Measurements from ENCODE around the gene KRT25.
"Not testable (repeated sequence)": the region's sequence is repeated elsewhere in the genome, so short reads cannot be mapped to it uniquely, and the experiment has no call there.

KRT25 gene

DNA sequence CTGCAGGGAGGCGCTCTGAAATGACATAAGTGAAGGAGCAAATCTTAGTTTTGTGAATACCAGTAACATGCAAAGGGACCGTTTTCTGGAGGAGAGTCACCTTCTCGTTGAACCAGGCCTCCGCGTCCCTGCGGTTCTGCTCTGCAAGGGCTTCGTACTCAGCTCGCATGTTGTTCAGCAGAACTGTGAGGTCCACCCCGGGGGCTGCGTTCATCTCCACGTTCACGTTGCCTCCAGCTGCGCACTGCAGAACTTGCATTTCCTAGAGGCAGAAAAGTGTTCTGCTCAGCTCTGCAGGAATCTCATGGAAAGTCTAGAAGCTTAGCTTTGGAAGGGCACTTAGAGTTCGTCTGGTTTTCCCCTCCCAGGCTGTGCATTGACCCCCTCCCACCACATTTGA lies 4.1 kb downstream of the KRT25 start:
- DNase-seq = no peak

DNA sequence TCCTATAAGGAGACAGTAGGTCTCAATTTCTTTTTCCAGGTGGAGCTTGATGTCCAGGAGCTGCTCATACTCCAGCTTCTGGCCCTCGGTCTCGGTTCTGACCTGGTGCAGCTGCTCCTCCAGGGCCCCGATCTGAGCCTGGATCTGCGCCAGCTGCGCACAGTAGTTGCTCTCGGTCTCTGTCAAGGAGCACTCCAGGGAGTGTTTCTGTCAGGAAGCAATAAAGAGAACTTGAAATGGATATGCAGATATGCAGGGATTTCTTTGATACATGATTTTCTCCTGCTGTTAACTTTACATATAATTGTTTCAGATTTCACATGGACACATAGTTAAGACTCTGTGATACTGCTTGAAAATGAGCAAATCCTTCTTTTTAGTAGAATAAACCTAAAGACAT lies 4.7 kb downstream of the KRT25 start:
- no peak for DNase-seq

DNA sequence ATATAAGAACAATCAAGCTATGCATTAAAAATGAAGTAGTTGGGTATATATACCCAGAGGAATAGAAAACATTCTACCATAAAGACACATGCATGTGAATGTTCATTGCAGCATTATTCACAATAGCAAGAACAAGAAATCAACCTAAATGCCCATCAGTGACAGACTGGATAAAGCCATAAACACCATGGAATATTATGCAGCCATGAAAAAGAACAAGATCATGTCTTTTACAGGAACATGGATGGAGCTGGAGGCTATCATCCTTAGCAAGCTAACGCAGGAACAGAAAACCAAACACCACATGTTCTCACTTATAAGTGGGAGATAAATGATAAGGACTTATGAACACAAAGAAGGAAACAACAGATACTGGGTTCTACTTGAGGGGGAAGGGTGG lies 6.5 kb downstream of the KRT25 start:
- not testable (repeated sequence) for DNase-seq

DNA sequence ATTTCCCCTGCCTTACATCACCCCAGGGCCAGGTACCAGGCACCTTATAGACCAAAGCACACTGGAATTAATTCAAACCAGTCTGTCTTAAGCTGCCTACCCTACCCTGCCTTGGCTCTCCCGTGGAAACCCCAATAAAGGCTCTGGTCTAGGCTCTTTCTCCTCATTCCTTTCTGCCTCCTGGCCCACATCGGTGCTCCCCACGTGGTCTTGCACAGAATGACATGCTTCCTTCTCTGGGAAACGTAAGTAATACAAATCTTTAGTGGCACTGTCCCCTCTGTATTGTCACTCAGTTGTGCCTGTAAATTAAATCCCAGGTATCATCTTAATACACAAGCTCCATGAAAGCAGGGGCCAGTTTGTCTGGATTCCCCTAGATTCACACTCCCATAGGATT lies 16.6 kb downstream of the KRT25 start:
- DNase-seq = no peak

DNA sequence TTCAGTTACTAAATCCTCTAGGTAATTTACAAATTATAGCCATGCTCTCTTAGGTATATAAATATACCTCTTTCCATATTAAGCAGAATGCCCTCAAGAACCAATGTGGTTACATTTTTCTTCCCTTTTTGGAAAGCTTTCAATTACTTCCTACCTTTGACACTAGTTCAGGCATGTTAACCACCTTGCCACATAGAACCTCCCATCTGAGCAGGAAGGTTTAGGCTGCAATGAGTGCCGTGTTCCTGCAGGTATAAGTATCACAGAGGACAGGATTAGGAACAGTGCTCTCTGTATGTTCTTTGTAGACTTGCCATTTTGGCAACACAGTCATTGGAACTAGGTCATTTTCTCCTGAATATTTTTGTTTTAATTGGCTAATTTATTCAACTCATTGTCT lies 20.1 kb downstream of the KRT25 start:
- no peak for DNase-seq

DNA sequence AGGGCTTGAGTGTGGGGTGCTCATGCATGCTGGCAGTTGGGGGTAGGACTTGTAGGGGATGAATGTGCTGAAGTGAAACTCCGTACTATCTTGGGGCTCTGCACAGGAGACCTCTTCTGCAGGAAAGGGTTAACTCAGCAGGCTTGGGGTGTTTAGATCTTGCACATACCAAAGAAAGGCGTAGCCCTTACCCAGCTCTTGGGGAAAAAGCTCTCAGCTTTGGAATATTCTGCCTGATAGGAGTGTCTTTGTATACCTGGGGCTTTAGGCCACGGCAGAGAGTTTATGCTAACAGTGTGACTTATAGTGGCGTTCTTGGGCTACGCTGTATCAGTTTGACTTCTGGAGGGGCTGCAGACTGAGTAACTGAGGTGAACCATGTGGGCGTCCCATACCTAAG lies 21.1 kb downstream of the KRT25 start:
- no peak for DNase-seq

DNA sequence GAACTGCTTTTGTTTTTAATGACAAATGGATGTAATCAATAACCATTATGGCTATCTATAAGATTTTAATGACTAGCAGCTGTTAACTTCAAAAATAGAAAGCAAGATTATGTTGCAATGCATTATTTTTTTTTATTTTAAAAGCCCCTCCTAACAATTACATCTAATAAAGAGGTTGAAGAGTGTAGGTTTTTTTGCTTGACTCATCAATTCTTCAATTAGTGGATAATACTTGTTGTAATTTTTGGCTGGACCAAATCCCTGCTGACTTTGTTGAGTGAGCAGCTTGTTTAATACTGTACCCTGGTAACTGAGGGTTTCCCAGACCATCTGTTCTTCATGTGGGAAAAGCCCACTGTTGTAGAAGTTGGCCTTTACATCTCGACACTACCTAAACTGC lies 24.2 kb downstream of the KRT25 start:
- no peak for DNase-seq

DNA sequence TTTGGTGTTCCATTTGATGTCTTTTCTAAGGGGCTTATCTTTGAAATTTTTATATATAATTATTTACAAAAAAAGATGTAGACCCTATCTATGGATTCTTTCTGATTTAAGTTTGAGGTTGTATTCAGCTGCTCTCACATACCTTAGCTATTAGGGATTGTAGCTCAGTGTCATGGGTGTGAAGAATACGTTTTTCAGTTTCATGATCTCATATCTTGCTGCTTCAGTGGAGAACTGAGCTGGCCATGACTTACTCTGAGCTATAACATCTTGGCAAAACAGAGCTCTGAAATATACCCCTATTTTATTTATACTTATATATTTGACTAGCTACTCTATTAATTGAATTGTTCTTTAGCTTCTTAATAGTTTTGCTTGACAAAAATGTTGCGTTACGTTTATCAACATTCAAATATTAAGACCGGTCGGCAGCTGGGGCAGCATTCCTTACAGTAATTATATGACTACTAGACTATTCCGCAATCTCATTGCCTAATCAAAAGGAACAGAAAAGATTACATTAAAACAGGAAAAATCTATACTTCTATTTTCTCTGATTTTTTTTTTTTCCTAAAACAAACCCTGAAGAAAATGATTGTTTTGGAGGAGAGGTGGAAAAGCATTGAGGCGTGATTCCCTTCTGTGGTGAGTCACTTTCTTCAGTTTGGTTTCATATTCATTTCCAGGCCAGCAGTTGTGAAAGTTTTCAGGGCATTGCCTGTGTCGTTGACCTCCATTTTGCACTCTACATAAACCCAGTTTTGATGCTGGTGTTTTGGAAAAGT lies 27.5 kb downstream of the KRT25 start:
- DNase-seq = no peak

DNA sequence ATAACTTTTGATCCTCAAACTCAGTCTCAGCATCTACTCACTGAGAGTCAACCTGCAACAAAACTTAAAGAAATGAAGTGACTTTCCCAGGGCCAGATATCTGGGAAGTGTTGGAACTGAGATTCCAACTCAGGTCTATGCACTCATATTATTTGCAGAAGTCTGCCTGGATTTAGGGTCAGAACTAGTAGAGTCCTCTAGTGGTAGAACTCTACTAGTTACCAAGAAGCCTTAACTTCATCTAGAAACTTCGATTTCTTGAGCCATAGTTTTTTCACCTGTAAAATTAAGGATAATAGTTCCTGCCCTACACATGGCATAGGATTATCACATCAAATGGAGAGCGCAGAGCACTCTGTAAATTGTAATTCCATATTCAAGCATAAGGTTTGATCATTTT lies 28.2 kb downstream of the KRT25 start:
- peak in 1 of 2 experiments; percentile 0 for DNase-seq

DNA sequence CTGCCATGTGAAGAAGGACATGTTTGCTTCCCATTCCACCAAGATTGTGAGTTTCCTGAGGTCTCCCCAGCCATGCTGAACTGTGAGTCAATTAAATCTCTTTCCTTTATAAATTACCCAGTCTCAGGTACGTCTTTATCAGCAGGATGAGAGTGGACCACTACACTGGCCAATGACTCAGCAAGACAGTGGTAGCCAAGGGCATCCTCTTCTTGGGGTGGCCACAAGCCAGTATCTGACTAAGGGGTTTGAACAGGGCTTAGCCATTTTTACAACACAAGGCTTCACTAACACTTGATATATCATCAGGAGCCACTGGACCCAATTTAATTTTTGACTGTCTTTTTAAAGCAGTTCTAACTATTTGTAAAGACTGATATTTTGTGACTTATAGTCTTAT lies 30.5 kb downstream of the KRT25 start:
- DNase-seq = no peak

DNA sequence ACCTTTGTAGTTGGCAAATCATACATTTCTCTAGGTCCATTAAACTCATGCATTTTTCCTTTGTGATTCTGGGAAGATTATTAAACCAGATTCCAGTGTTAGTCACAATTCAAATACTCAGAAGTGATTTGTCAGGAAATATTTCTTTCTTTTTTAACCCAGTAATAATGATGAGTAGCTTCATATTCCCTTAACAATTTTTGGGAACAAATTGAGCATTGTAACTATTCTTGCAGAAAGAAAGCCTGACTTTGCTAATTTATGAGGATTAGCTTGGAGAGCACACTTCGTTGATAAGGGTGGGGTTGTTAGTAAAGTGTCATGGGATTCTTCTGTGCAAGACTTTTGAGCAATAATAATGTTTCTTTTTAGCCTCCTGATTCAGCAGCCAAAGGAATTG lies 32.9 kb downstream of the KRT25 start:
- no peak for DNase-seq

DNA sequence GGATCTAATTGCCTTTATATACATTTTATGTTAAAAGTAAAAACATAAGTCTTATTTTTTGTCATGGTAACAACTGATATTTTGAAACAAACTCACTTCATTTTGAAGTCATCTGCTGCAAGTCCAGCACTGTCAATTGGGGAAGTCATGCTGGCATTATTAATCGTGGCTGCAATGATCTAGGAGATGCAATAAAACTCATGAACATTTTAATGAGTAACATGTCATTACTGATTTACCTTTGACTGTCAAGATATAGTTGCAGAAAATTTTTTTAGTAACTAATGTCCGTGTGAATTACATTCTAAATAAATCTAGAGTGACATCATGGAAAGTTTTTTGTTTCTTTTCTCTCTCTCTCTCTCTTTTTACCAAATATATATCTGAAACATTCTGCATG lies 34.2 kb downstream of the KRT25 start:
- DNase-seq = no peak

DNA sequence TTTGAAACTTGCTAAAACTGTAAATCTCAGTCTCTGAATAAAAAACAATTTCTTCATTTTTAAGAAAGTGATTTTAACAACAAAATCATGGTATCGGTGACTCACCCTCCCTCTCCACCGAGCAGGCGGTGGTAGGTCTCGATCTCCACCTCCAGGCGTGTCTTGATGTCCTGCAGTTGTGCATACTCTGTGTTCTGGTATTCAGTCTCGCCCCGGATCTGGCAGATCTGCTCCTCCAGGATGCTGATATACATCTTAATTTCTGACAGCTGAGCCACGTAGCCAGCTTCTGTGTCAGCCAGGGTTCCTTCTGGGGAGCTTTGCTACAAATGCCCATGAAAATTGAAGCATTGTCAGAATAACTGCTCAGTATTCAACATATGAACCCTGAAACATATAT lies 36.2 kb downstream of the KRT25 start:
- no peak for DNase-seq

DNA sequence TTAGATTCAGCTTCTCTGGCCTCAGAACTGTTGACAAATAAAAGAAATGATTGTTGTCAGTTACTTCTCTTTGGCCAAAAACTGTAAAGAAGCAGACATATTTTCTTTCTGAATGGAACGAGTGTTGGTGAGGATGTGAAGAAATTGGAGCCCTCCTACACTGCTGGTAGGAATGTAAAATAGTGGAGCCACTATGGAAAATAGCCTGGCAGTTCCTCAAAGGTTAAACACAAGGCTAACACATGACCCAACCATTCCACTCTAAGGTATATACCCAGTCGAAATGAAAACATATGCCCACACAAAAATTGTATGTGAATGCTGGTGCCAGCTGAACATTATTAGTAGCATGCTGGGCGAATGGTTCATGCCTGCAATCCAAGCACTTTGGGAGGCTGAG lies 37.4 kb downstream of the KRT25 start:
- no peak for DNase-seq

DNA sequence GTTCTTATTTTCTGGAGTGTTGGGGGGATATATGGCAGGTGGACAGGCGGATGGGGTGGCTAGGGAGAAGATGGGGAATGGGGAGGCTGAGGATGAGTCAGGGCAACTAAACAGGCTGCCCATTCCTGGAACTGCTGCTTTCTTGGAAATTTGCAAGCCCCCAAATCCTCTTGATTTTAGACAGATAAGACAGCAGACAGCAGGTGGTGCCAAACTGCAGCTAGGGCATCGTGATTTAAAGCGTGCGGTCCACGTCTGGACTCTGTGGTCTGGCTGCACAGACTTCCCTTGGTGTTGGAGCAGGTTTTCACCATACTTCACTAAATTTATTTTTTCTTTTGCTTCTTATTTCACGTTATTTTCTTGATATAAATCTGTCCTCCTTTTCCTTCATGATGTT lies 40.7 kb downstream of the KRT25 start:
- DNase-seq = no peak

DNA sequence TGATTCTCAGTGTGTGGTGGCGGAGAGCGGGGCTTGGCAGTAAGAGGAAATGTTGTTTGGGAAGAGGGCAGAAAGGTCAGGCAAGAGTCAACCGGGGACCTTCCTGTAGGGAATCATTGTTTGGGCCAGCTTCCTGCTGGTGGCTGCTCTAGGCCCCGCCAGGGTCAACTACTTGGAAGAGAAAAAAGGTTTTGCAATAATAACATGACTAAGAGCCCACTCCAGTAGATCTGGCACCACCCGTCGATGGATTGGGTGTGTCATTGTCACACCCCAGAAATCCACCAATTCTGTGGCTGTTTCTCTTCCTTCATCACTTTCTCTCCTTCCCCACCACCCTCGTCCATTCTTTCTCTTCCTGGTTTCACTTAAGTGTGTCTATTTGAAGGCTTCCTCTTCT lies 47.4 kb downstream of the KRT25 start:
- DNase-seq = no peak

DNA sequence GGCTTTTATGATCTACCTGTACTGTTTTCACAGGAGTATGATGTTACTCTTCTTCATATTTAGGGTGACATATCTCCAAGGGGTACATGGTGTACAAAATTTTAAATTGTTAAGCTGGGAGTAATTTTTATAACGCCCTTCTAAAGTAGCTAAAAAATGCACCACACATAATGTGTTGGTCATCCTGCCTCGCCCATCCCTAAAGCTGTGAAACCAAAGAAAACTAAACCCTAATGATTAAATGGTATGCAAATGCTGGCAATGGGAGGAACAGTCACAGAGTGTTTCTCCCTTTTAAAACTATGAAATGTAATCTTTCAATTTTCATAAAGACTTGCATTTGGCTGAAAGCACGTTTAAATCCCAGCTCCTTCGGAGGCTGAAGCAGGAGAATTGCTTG lies 49.5 kb downstream of the KRT25 start:
- DNase-seq = no peak

DNA sequence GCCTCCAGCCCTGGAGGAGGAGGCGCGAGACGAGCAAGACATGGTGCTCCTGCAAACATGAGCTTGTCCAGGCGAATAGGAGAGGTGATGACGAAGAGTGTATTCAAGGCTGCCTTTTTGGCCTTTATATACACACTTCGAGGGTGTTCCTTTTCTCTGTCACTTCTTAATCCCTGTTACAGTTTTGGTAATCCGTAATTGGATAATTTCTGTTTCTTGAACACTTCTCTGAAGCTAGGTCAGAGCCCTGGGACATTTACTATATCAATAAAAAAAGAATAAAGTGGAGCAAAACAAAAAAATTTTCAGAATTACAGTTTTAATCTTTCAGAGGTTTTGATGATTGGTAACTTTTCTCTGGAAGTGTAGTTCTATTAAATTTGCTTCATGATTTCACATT lies 51.5 kb downstream of the KRT25 start, which contains the start of gene KRT24:
TSS of gene KRT24 (minus strand) at position 101 of the 400 bp plus-strand sequence. CDS start at position 42, 59 bp downstream.
- DNase-seq = no peak

DNA sequence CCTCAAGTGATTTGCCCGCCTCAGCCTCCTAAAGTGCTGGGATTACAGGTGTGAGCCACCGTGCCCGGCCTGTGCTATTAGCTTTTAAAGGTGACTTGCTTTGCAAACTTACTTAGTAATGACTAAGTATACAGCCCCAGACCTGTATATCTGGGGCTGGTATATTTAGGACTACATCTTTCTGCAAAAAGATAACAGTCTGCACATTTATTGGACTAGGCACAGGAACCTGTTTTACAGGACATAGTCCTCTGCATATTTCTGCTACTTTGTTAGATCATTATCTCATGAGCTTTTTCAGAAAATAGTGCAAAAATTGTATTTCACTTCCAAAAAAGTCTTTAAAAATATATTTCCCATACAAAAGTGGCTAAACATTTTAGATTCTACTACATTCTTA lies 52.9 kb downstream of the KRT25 start:
- DNase-seq = no peak

DNA sequence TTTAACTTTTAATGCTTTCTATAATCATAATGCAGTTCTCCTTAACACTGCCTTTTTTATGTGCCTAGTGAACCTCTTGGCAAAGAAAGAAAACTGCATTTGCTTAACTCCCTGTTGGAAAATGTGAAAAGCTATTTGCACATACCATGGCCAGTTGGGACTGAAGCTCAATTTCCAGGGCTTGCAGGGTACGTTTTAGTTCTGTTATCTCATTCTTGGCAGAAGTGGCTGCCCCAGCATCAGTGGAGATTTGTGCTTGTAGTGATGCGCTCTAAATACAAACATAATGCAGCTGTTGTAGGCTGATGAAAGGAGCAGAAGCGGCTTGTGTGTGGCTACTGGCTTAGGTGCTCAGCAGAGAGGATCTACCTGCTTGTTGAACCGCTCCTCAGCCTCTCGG lies 55.3 kb downstream of the KRT25 start:
- no peak for DNase-seq

DNA sequence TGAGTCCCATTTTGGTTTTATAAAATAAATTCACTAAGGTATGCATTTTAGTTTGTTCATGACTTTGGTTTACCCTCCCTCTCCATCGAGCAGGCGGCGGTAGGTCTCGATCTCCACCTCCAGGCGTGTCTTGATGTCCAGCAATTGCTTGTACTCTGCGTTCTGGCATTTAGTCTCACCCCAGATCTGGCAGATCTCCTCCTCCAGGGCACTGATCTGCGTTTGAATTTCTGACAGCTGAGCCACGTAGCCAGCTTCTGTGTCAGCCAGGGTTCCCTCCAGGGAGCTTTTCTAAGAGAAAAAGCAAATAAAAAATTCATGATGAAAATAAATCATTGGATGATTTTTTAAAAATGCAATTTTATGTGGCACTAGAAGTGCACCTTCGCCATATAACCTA lies 55.8 kb downstream of the KRT25 start:
- no peak for DNase-seq

All from cerebellar nuclear complex (tissue), 1 donor.